H1 (cell line): ENCODE data around the gene ARHGAP8. TPM values are rescaled to one million over a fixed set of nuclear protein-coding genes. Genes with fewer than 3 reads are reported as not detected.

Experiments
- PHF8 ChIP-seq: fragments of 200-600 bp; sonication (generic); conservative IDR thresholded peaks from 2 replicates; pipeline ENCODE4 v1.7.1; 2012; ENCODE audit warnings: low read depth, mild to moderate bottlenecking, inconsistent platforms, low read length, moderate library complexity
- SP2 ChIP-seq: IDR thresholded peaks from 2 replicates; pipeline ENCODE4 v1.6.1; 2012; ENCODE audit warnings: mild to moderate bottlenecking, low read length, inconsistent platforms
- SP4 ChIP-seq: IDR thresholded peaks from 2 replicates; pipeline ENCODE4 v1.6.1; 2012; ENCODE audit warnings: low read length, inconsistent platforms
- polyA plus RNA-seq, 7 experiments: library from polyadenylated mRNA; depleted of rRNA in 3 of 7; stranded (reverse) in 5 of 7; unstranded in 2 of 7; fragments of >200 nt in 5 of 7; fragments of 200-250 nt in 2 of 7; gene quantifications; 1 replicate in 5 of 7; 2 replicates in 1 of 7; 4 replicates in 1 of 7; pipeline versions ENCODE4 v1.2.1 to v1.2.3, GENCODE V29; 2011 to 2013; ENCODE audit warnings: missing spikeins in 2 of 7, mixed read lengths in 2 of 7
- total RNA-seq: library from RNA; stranded (reverse); fragmentation: NEBNext Ultra II Directional; extraction: Animal tissue kit (Norgen Biotek cat#: 25700); gene quantifications from 2 replicates; pipeline ENCODE4 v1.2.1, GENCODE V29; 2021

The ARHGAP8 gene
- total and polyA plus RNA-seq, 2 of the 8 experiments (the other 6 are each of a cell fraction or from before 2014, with no cell fraction given): 35.6 to 47.7 TPM

GRCh38 chr22:44719586-44720368, 32.6 kb upstream of the ARHGAP8 start (continued):
- TF ChIP-seq PHF8 (no peak), SP2 (no peak), SP4 (no peak)
